ENCODE measurements around the gene EPHA1. TPM values are rescaled to one million over a fixed set of nuclear protein-coding genes. Genes with fewer than 3 reads are reported as not detected.

EPHA1 gene
- total and polyA plus RNA-seq, 2 of the 4 experiments (the other 2 are of a cell fraction): 0.10 TPM; not detected in 1

- CTCF ChIA-PET: interaction anchor here (0.6 kb wide), 1 partner anchor 29 kb away, joined by 3 read pairs; no protein-coding TSS in a partner anchor
- peak; percentile 57 for DNase-seq
- peak overlapping the region; percentile 66 for H3K27ac ChIP-seq (ENCODE audit: insufficient read depth, low read length)
Measured at GRCh38 chr7:143458263-143458662, 49.6 kb upstream of the EPHA1 start.

More at GRCh38 chr7:143458263-143458662, 49.6 kb upstream of the EPHA1 start:
- in situ Hi-C loops (cut with MboI; ENCODE audit: low sequenced_read_pairs): no loop called here
- WGBS, 2 experiments (ENCODE audit: extremely low coverage in 2 of 2, insufficient read length in 1 of 2): no CpG with 5 or more reads among the region's 3 CpGs
- H3K79me1 ChIP-seq (ENCODE audit: low read depth in 1 of 2, low read length in 2 of 2): no peaks in the 10 kb centered on the region
- dilution Hi-C loops (cut with HindIII; ENCODE audit: low sequenced_read_pairs, unreplicated experiment): no loop called here
- intact Hi-C loops (cut with micrococcal nuclease): no loop called here
- peak overlapping the region; percentile 84 for H2AK9ac ChIP-seq (replicated peaks; ENCODE audit: low read depth, low read length, poor library complexity)
- POLR2A ChIA-PET (ENCODE audit: unreplicated experiment): no interaction called here
- H3K14ac ChIP-seq (replicated peaks; ENCODE audit: low read depth, low read length): peak overlapping the region; percentile 85
- peak overlapping the region; percentile 80 for H3K4ac ChIP-seq (ENCODE audit: low read depth, low read length)
- no TSS peak for BruUV-seq (replicated peaks)
- no peaks in the 10 kb centered on the region; the same call in 1 of the 2 replicates for H4K20me1 ChIP-seq (ENCODE audit: insufficient read depth, low read length)
- no peak overlapping the region for H3K4me3 ChIP-seq (ENCODE audit: insufficient read depth, low read depth, low read length)
- H3K27me3 ChIP-seq (ENCODE audit: control insufficient read depth, insufficient read depth, low read length): no peaks in the 10 kb centered on the region
- H3K4me2 ChIP-seq (ENCODE audit: low read depth, low read length): peak overlapping the region; percentile 51; the same call in 1 of the 2 replicates
- H2BK15ac ChIP-seq (ENCODE audit: low read depth, low read length): peak overlapping the region; percentile 79
- H3K4me1 ChIP-seq (ENCODE audit: control insufficient read depth, insufficient read depth, low read length): peaks cover 14% of the 10 kb centered on the region
- no peak overlapping the region for H3K9ac ChIP-seq (ENCODE audit: low read depth, low read length)
- H4K91ac ChIP-seq (ENCODE audit: insufficient read depth, low read depth, low read length): peak overlapping the region; percentile 93
- H2BK120ac ChIP-seq (ENCODE audit: low read depth, low read length): peak overlapping the region; percentile 92
- H2AFZ ChIP-seq (replicated peaks; ENCODE audit: low read length, poor library complexity): peak overlapping the region; percentile 71
- H3K18ac ChIP-seq (ENCODE audit: low read depth, low read length): peak overlapping the region; percentile 94; the same call in 1 of the 2 replicates
- no peak for TF ChIP-seq SMC3 (IDR thresholded peaks at IDR 0.05; ENCODE audit: low read depth, low read length)
- TF ChIP-seq POLR2A (IDR thresholded peaks at IDR 0.05; ENCODE audit: low read depth, low read length): no peak
- no peak for TF ChIP-seq CEBPB (IDR thresholded peaks at IDR 0.05; ENCODE audit: low read depth, low read length)
- no peak for TF ChIP-seq MAFK (IDR thresholded peaks at IDR 0.05; ENCODE audit: low read depth, low read length)
- TF ChIP-seq MXI1 (IDR thresholded peaks at IDR 0.05; ENCODE audit: borderline replicate concordance, low read depth, low read length): no peak
- no peak for TF ChIP-seq MAZ (IDR thresholded peaks at IDR 0.05; ENCODE audit: borderline replicate concordance, low read depth, low read length)
- no peak for TF ChIP-seq RAD21 (IDR thresholded peaks at IDR 0.05; ENCODE audit: low read length)
- TF ChIP-seq NFE2L2 (IDR thresholded peaks at IDR 0.05; ENCODE audit: low read depth, low read length): no peak
- no peak for TF ChIP-seq CHD1 (IDR thresholded peaks at IDR 0.05; ENCODE audit: low read depth, low read length)
- no peak for TF ChIP-seq CTCF (conservative IDR thresholded peaks at IDR 0.05; ENCODE audit: low read depth, low read length)
- no peak for TF ChIP-seq BHLHE40 (IDR thresholded peaks at IDR 0.05; ENCODE audit: low read depth, low read length)
- TF ChIP-seq, protein P1, sequence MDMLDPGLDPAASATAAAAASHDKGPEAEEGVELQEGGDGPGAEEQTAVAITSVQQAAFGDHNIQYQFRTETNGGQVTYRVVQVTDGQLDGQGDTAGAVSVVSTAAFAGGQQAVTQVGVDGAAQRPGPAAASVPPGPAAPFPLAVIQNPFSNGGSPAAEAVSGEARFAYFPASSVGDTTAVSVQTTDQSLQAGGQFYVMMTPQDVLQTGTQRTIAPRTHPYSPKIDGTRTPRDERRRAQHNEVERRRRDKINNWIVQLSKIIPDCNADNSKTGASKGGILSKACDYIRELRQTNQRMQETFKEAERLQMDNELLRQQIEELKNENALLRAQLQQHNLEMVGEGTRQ (IDR thresholded peaks at IDR 0.05; ENCODE audit: low read depth, low read length): no peak
- TF ChIP-seq, protein P2, sequence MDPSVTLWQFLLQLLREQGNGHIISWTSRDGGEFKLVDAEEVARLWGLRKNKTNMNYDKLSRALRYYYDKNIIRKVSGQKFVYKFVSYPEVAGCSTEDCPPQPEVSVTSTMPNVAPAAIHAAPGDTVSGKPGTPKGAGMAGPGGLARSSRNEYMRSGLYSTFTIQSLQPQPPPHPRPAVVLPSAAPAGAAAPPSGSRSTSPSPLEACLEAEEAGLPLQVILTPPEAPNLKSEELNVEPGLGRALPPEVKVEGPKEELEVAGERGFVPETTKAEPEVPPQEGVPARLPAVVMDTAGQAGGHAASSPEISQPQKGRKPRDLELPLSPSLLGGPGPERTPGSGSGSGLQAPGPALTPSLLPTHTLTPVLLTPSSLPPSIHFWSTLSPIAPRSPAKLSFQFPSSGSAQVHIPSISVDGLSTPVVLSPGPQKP (IDR thresholded peaks at IDR 0.05; ENCODE audit: borderline replicate concordance, low read depth, low read length): no peak
- no peak for TF ChIP-seq RFX5 (IDR thresholded peaks at IDR 0.05; ENCODE audit: low read depth, low read length)
- TF ChIP-seq FOS (IDR thresholded peaks at IDR 0.05; ENCODE audit: low read depth, low read length): no peak
- no peak for TF ChIP-seq RCOR1 (IDR thresholded peaks at IDR 0.05; ENCODE audit: insufficient replicate concordance, low read length)
- peak overlapping the region; percentile 77 for H2BK20ac ChIP-seq (ENCODE audit: low read depth, low read length)
- H4K8ac ChIP-seq (ENCODE audit: low read depth in 2 of 2, low read length in 2 of 2): peak overlapping the region; percentile 79 to 85
- peak overlapping the region; percentile 89 for H2BK5ac ChIP-seq (ENCODE audit: low read depth, low read length, poor library complexity, severe bottlenecking)
- peak overlapping the region; percentile 67; the same call in 1 of the 2 replicates for H3K23ac ChIP-seq (ENCODE audit: low read depth, low read length)
- H2AK5ac ChIP-seq (ENCODE audit: low read depth, low read length): peak overlapping the region; percentile 93
- H3K9me1 ChIP-seq (ENCODE audit: insufficient read depth, low read length): peaks cover 8% of the 10 kb centered on the region
- H3K36me3 ChIP-seq (ENCODE audit: control insufficient read depth, insufficient read depth, low read length): no peaks in the 10 kb centered on the region
- ATAC-seq (ENCODE audit: low read depth): peak; percentile 40
- peak overlapping the region; percentile 27; the same call in 1 of the 2 replicates for H4K5ac ChIP-seq (ENCODE audit: low read depth, low read length)
- H3K56ac ChIP-seq (ENCODE audit: extremely low read depth, insufficient read depth, low read length): peak overlapping the region; percentile 44; the same call in 1 of the 2 replicates
- H3K9me3 ChIP-seq (ENCODE audit: control insufficient read depth, insufficient read depth, low read length): no peaks in the 10 kb centered on the region; the same call in 1 of the 2 replicates

All from IMR-90 (cell line).